ENCODE data around the gene TMEM72. TPM values are rescaled to one million over a fixed set of nuclear protein-coding genes. Genes with fewer than 3 reads are reported as not detected.

Gene TMEM72
- total and polyA plus RNA-seq, 3 donors from 2014 or later = 1.5 to 8.7 (median 3.0) TPM

DNA sequence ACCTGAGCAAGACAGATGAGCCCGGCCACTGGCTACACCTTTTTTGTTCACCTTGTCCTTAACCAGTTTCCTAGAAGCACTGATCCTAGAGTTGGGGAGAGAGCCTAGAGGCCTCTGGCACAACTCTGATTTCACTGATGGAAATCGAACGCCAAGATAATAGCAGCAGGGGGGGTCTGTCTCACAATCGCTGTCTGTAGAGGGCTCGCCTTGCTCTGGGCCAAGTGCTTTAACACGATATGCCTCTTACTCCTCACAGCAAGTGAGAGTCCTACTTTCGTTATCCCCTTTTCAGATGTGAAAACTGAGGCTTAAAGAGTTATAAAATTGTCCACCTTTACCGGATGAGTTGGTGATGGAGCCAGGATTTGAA lies 48.9 kb downstream of the TMEM72 start:
- Histone ChIP-seq H3K36me3 (ENCODE audit: low read depth, missing control alignments) (no peaks in the 10 kb centered on the region), H3K27me3 (no peaks in the 10 kb centered on the region), H3K9me3 (no peaks in the 10 kb centered on the region), H3K4me3 (peak overlapping the region; percentile 75 to 82), H3K27ac (peak overlapping the region; percentile 14 to 83), H3K4me1 (peaks cover 40% of the 10 kb centered on the region)
- DNase-seq = no peak
- TF ChIP-seq POLR2A (IDR thresholded peaks at IDR 0.05) = no peak
- TF ChIP-seq, protein P1, sequence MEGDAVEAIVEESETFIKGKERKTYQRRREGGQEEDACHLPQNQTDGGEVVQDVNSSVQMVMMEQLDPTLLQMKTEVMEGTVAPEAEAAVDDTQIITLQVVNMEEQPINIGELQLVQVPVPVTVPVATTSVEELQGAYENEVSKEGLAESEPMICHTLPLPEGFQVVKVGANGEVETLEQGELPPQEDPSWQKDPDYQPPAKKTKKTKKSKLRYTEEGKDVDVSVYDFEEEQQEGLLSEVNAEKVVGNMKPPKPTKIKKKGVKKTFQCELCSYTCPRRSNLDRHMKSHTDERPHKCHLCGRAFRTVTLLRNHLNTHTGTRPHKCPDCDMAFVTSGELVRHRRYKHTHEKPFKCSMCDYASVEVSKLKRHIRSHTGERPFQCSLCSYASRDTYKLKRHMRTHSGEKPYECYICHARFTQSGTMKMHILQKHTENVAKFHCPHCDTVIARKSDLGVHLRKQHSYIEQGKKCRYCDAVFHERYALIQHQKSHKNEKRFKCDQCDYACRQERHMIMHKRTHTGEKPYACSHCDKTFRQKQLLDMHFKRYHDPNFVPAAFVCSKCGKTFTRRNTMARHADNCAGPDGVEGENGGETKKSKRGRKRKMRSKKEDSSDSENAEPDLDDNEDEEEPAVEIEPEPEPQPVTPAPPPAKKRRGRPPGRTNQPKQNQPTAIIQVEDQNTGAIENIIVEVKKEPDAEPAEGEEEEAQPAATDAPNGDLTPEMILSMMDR (IDR thresholded peaks at IDR 0.05) = no peak
- intact Hi-C loops (cut with DNase I; ENCODE audit: low total_unique reads) = no loop called here
- 25 to 30% methylated on average over 8 of the region's 8 CpGs for WGBS, 2 donors

DNA sequence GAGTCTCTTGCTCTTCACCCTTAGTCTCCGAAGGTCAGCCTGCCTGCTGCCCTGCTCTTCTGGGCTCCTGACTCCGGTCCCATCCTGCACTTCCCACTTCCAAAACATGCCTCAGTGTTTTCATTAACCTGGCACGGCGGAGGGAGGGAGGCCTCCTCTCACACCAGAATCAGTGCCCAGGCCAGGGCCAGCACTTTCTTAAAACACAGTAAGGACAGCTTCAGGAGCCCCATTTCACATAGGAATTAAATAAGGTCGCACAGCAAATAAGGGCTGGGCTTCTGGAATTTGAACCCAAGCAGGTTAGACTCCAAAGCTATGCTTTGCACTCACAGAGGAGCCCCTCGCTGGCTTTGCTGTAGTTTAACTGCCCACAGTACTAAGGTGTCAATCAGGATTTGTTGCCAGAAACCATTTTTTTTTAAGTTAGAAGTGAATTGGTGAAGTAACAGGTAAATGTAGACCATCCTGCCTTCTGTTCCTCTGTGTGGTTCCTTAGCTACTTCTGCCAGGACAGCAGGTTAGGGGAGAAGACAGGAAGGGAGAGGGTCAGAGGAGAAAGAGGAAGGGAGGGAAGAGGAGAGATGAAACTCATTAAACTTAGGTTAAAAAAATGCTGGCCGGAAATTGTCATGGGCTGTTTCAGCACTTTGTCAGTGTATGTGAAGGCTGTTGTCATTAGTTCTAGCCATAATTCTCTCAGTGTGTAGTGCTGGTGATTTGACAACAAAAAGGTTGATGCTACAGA lies 49.5 kb downstream of the TMEM72 start:
- intact Hi-C loops (cut with DNase I; ENCODE audit: low total_unique reads) = no loop called here
- no peak for DNase-seq
- no peaks in the 10 kb centered on the region for H3K36me3 ChIP-seq (ENCODE audit: low read depth, missing control alignments)
- 55 to 63% methylated on average over 7 of the region's 7 CpGs for WGBS, 2 donors
- H3K4me3 ChIP-seq = peak overlapping the region; percentile 75 to 82
- TF ChIP-seq, protein P1 (IDR thresholded peaks at IDR 0.05) = no peak
- TF ChIP-seq POLR2A (IDR thresholded peaks at IDR 0.05) = no peak
- H3K27me3 ChIP-seq = no peaks in the 10 kb centered on the region
- H3K27ac ChIP-seq = peak overlapping the region; percentile 14 to 83
- peaks cover 40% of the 10 kb centered on the region for H3K4me1 ChIP-seq
- H3K9me3 ChIP-seq = no peaks in the 10 kb centered on the region

DNA sequence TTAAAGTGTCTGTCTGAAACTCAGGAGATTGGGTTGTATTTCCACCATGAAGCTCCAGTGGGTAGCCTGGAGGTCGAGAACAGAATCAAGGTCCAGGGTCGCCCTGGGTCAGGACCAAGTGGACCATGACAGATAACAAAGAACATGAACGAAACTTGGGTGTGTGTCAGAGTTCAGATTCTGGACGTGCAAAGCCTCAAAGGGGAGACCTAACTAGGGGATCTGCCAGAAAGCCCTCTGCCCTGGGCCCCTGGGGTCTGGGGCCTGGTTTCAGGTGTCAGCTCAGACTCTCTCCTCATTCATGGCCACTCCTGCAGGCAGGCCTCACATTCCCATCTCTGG lies 50.1 kb downstream of the TMEM72 start:
- intact Hi-C loops (cut with DNase I; ENCODE audit: low total_unique reads) = no loop called here
- Histone ChIP-seq H3K4me1 (peaks cover 36% of the 10 kb centered on the region), H3K9me3 (no peaks in the 10 kb centered on the region), H3K4me3 (peak overlapping the region in 1 of 2 donors; percentile 82), H3K36me3 (ENCODE audit: low read depth, missing control alignments) (no peaks in the 10 kb centered on the region), H3K27ac (peak overlapping the region in 1 of 2 donors; percentile 83), H3K27me3 (no peaks in the 10 kb centered on the region)
- WGBS, 2 donors = 52 to 73% methylated on average over 4 of the region's 4 CpGs
- TF ChIP-seq, protein P1 (IDR thresholded peaks at IDR 0.05) = no peak
- TF ChIP-seq POLR2A (IDR thresholded peaks at IDR 0.05) = no peak
- DNase-seq = no peak

DNA sequence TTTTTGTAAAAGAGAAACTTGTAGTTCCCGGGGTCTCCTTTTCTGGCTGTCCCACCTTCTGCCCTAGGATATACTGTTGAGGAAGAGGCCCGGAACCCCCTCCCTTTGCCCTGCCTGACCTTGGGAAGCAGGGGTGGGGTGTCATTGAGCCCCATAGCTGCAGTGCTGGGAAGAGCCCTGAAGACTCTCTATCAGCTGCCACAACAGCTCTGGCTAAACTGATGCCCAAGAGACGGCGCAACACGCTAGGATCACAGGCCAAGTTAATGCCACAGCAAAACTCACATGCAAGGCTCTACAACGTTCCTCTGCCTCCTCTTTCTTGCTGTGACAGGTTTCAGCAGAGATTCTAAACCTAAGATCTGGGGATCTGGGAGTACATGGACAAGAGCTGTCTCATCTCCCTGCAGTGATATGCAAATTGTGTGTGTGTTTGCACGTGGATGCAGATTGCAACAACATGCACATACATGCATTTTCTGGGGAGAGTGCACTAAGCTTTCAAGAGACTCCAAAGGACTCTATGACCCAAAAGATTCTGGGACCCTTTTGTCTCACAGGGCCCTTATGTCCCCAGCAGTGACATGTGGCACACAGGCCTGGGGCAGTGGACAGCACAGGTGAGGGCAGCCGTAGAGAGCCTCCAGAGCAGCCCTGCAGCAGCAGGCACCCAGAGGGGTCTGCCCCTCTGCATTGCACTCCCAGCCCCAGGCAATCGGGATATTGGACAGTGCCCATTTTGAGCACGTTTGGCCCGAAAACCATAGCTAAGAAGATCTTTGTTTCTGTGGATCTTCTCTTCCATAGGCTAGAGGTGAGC lies 51.0 kb downstream of the TMEM72 start:
- Histone ChIP-seq H3K9me3 (no peaks in the 10 kb centered on the region), H3K27ac (peak overlapping the region in 1 of 2 donors; percentile 83), H3K4me3 (no peak overlapping the region), H3K4me1 (peaks cover 34% of the 10 kb centered on the region), H3K36me3 (ENCODE audit: low read depth, missing control alignments) (no peaks in the 10 kb centered on the region), H3K27me3 (no peaks in the 10 kb centered on the region)
- 88 to 91% methylated on average over 11 of the region's 11 CpGs for WGBS, 2 donors
- intact Hi-C loops (cut with DNase I; ENCODE audit: low total_unique reads) = no loop called here
- DNase-seq = no peak
- TF ChIP-seq, protein P1 (IDR thresholded peaks at IDR 0.05) = no peak

Data from testis (tissue), 3 donors.